Inferior parietal cortex (tissue), 1 donor: Measurements from ENCODE around the gene CGB2.
A peak's percentile ranks its signal among the peaks of the same experiment; 100 is the strongest.
"Not testable (repeated sequence)": the region's sequence is repeated elsewhere in the genome, so short reads cannot be mapped to it uniquely, and the experiment has no call there.

Source experiments
- DNase-seq: peaks from one replicate; pipeline ENCODE4 v3.0.0-alpha.2; 2016; ENCODE audit errors: extremely low spot score

The CGB2 gene

GRCh38 chr19:49038111-49038510, 6.4 kb downstream of the CGB2 start:
- DNase-seq = not testable (repeated sequence)

GRCh38 chr19:49038557-49039276, 7.0 kb downstream of the CGB2 start:
- DNase-seq = not testable (repeated sequence)

- not testable (repeated sequence) for DNase-seq
These were observed 8.0 kb downstream of the CGB2 start for GRCh38 chr19:49039736-49040135.

GRCh38 chr19:49042177-49042576, 10.5 kb downstream of the CGB2 start:
- no peak for DNase-seq

- DNase-seq = not testable (repeated sequence)
These were observed 11.0 kb downstream of the CGB2 start for GRCh38 chr19:49042666-49043065.

- DNase-seq = not testable (repeated sequence)
These were observed 11.9 kb downstream of the CGB2 start, which contains the start of gene CGB5 for GRCh38 chr19:49043548-49043947. CGB5 (plus strand) TSS chr19:49043848; CDS start chr19:49044210, 362 bp downstream.

- DNase-seq = not testable (repeated sequence)
These were observed 17.3 kb downstream of the CGB2 start, which contains the start of gene CGB8 for GRCh38 chr19:49049011-49049410. CGB8 (minus strand) TSS chr19:49049111; CDS start chr19:49048739, 372 bp downstream.

- not testable (repeated sequence) for DNase-seq
These were observed 18.1 kb downstream of the CGB2 start for GRCh38 chr19:49049834-49050233.

GRCh38 chr19:49050376-49051033, 18.8 kb downstream of the CGB2 start:
- not testable (repeated sequence) for DNase-seq

GRCh38 chr19:49056101-49056901, 24.6 kb downstream of the CGB2 start:
- peak; percentile 7 for DNase-seq

GRCh38 chr19:49056902-49057596, 25.4 kb downstream of the CGB2 start:
- DNase-seq = not testable (repeated sequence)

GRCh38 chr19:49057636-49058234, 26.0 kb downstream of the CGB2 start, which contains the start of gene CGB7:
CGB7 (minus strand) TSS chr19:49057749; CDS start chr19:49055375, 2,374 bp downstream.
- no peak for DNase-seq

- no peak for DNase-seq
These were observed 26.9 kb downstream of the CGB2 start for GRCh38 chr19:49058562-49058961.

GRCh38 chr19:49059053-49059452, 27.4 kb downstream of the CGB2 start:
- no peak for DNase-seq

GRCh38 chr19:49061000-49061399, 29.3 kb downstream of the CGB2 start:
- DNase-seq = no peak

- DNase-seq = no peak
These were observed 29.8 kb downstream of the CGB2 start for GRCh38 chr19:49061445-49061844.

- no peak for DNase-seq
These were observed 32.4 kb downstream of the CGB2 start for GRCh38 chr19:49064029-49064629.

GRCh38 chr19:49064768-49065611, 33.3 kb downstream of the CGB2 start, which contains the start of gene NTF4:
NTF4 (minus strand) TSS chr19:49064818; CDS start chr19:49061997, 2,821 bp downstream.
- DNase-seq = no peak

- DNase-seq = no peak
These were observed 34.3 kb downstream of the CGB2 start for GRCh38 chr19:49065905-49066512.
